NCI-H146 (cell line): ENCODE data around the gene ADCK2.
"Not testable (repeated sequence)": the region's sequence is repeated elsewhere in the genome, so short reads cannot be mapped to it uniquely, and the experiment has no call there.

Experiments
- DNase-seq: peaks from one replicate; lab custom pipeline; 2025; lab: John Stamatoyannopoulos, UW

ADCK2 gene

GRCh38 chr7:140646931-140647647, 25.7 kb upstream of the ADCK2 start:
- DNase-seq = peak; percentile 88

GRCh38 chr7:140649556-140650205, 23.1 kb upstream of the ADCK2 start:
- no peak for DNase-seq

GRCh38 chr7:140650367-140650766, 22.4 kb upstream of the ADCK2 start:
- no peak for DNase-seq

GRCh38 chr7:140653319-140654108, 19.2 kb upstream of the ADCK2 start:
- DNase-seq = peak; percentile 79

GRCh38 chr7:140654109-140654387, 18.7 kb upstream of the ADCK2 start:
- DNase-seq = no peak

- no peak for DNase-seq
These were observed 18.1 kb upstream of the ADCK2 start for GRCh38 chr7:140654661-140655060.

- no peak for DNase-seq
These were observed 17.0 kb upstream of the ADCK2 start for GRCh38 chr7:140655511-140656408.

GRCh38 chr7:140656548-140657515, 15.9 kb upstream of the ADCK2 start:
- DNase-seq = no peak

GRCh38 chr7:140657891-140658290, 14.9 kb upstream of the ADCK2 start:
- no peak for DNase-seq

- no peak for DNase-seq
These were observed 12.9 kb upstream of the ADCK2 start for GRCh38 chr7:140659856-140660255.

- DNase-seq = no peak
These were observed 11.6 kb upstream of the ADCK2 start for GRCh38 chr7:140661124-140661523.

- not testable (repeated sequence) for DNase-seq
These were observed 9.8 kb upstream of the ADCK2 start for GRCh38 chr7:140662938-140663337.

- DNase-seq = no peak
These were observed 5.3 kb upstream of the ADCK2 start for GRCh38 chr7:140667476-140667875.

GRCh38 chr7:140668641-140669040, 4.1 kb upstream of the ADCK2 start:
- no peak for DNase-seq

GRCh38 chr7:140669352-140669751, 3.4 kb upstream of the ADCK2 start:
- no peak for DNase-seq

GRCh38 chr7:140669862-140670261, 2.9 kb upstream of the ADCK2 start:
- DNase-seq = not testable (repeated sequence)

GRCh38 chr7:140670343-140670935, 2.3 kb upstream of the ADCK2 start:
- no peak for DNase-seq

GRCh38 chr7:140671966-140672365, 779 bp upstream of the ADCK2 start:
- peak; percentile 15 for DNase-seq

GRCh38 chr7:140673063-140673773, 473 bp downstream of the ADCK2 start:
- DNase-seq = peak; percentile 81

GRCh38 chr7:140673774-140674155, 1.0 kb downstream of the ADCK2 start:
- peak; percentile 35 for DNase-seq
